ENCODE data around the gene HOXC13.

Gene HOXC13

GRCh38 chr12:53995378-53996239, 57.0 kb downstream of the HOXC13 start (continued):
- peak; percentile 98 for TF ChIP-seq ZBTB20 (tag by site-specific recombination; IDR thresholded peaks at IDR 0.05)
- no peak for TF ChIP-seq ZNF211 (tag by site-specific recombination; IDR thresholded peaks at IDR 0.05; ENCODE audit: low read depth)
- peak; percentile 96 for TF ChIP-seq ZBTB8A (tag by site-specific recombination; IDR thresholded peaks at IDR 0.05)
- TF ChIP-seq ZNF560 (tag by site-specific recombination; IDR thresholded peaks at IDR 0.05; ENCODE audit: borderline replicate concordance), result no peak
- TF ChIP-seq ZNF202 (tag by site-specific recombination; IDR thresholded peaks at IDR 0.05; ENCODE audit: borderline replicate concordance), result no peak
- TF ChIP-seq ZFP69B (tag by site-specific recombination; IDR thresholded peaks at IDR 0.05), result peak; percentile 35; the same call in 1 of the 2 replicates
- TF ChIP-seq ZIC2 (tag by site-specific recombination; IDR thresholded peaks at IDR 0.05), result peak; percentile 93
- TF ChIP-seq ZNF660 (tag by site-specific recombination; IDR thresholded peaks at IDR 0.05), result peak; percentile 81
- peak; percentile 94 for TF ChIP-seq ZXDB (tag by site-specific recombination; IDR thresholded peaks at IDR 0.05)
- no peak; the same call in 1 of the 2 replicates for TF ChIP-seq ZNF518A (tag by site-specific recombination; conservative IDR thresholded peaks at IDR 0.05; ENCODE audit: low read depth)
- TF ChIP-seq ZNF423 (tag by site-specific recombination; IDR thresholded peaks at IDR 0.05), result peak; percentile 96
- TF ChIP-seq ZNF677 (tag by site-specific recombination; IDR thresholded peaks at IDR 0.05), result no peak
- no peak for TF ChIP-seq ZNF426 (tag by site-specific recombination; IDR thresholded peaks at IDR 0.05)
- no peak for TF ChIP-seq ZNF837 (tag by site-specific recombination; IDR thresholded peaks at IDR 0.05)
- TF ChIP-seq GLI2 (tag by site-specific recombination; IDR thresholded peaks at IDR 0.05; ENCODE audit: borderline replicate concordance, low read depth), result no peak
- TF ChIP-seq ZNF280C (tag by site-specific recombination; IDR thresholded peaks at IDR 0.05), result no peak
- TF ChIP-seq ZNF600 (tag by site-specific recombination; IDR thresholded peaks at IDR 0.05), result peak; percentile 97
- no peak for TF ChIP-seq ZSCAN16 (tag by site-specific recombination; IDR thresholded peaks at IDR 0.05)
- no peak for TF ChIP-seq MYNN (tag by site-specific recombination; IDR thresholded peaks at IDR 0.05; ENCODE audit: borderline replicate concordance)
- no peak for TF ChIP-seq ZNF148 (tag by site-specific recombination; IDR thresholded peaks at IDR 0.05; ENCODE audit: borderline replicate concordance)
- TF ChIP-seq ZSCAN5A (tag by site-specific recombination; IDR thresholded peaks at IDR 0.05), result no peak
- no peak for TF ChIP-seq HOXA7 (CRISPR knock-in tag; IDR thresholded peaks at IDR 0.05; ENCODE audit: borderline replicate concordance)
- TF ChIP-seq ZNF473 (tag by site-specific recombination; IDR thresholded peaks at IDR 0.05), result no peak
- TF ChIP-seq ZNF830 (tag by site-specific recombination; IDR thresholded peaks at IDR 0.05; ENCODE audit: low read depth), result no peak

Data from HEK293 (cell line).